GM18505 (cell line): ENCODE data around the gene PSG4.
"Not testable (repeated sequence)": the region's sequence is repeated elsewhere in the genome, so short reads cannot be mapped to it uniquely, and the experiment has no call there.

Source experiments
- ATAC-seq: cut with Tn5 transposase; IDR thresholded peaks from one replicate; pipeline ENCODE4 v1.9.1; 2021; ENCODE audit not compliant: unreplicated experiment
- POLR2A ChIP-seq: IDR thresholded peaks from 4 replicates; pipeline ENCODE4 v1.6.1; 2011; ENCODE audit warnings: borderline replicate concordance; ENCODE audit not compliant: insufficient read depth, insufficient read length; ENCODE audit errors: extremely low read depth

The PSG4 gene

GRCh38 chr19:43207991-43208390 is 2.6 kb upstream of the PSG4 start:
- no peak for TF ChIP-seq POLR2A
- no peak for ATAC-seq

DNA sequence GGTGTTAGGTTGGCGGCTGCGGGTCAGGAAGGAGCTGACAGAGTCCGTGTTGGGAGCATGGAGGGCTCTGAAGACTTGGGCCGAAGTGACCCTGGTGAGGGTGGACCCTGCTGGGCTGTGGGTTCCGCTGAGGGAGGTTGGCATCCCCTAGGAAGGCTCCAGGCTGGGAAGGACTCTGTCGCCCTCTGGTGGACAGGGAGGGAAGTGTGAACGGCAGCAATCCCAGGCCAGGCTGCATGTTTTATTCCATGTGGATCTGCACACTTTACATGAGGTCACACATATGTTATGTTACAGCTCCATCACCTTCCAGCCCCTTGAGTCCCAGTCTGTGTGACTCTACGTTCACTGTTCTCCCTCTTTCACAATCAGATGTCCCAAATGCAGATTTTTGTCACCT is 1.7 kb upstream of the PSG4 start:
- not testable (repeated sequence) for ATAC-seq

DNA sequence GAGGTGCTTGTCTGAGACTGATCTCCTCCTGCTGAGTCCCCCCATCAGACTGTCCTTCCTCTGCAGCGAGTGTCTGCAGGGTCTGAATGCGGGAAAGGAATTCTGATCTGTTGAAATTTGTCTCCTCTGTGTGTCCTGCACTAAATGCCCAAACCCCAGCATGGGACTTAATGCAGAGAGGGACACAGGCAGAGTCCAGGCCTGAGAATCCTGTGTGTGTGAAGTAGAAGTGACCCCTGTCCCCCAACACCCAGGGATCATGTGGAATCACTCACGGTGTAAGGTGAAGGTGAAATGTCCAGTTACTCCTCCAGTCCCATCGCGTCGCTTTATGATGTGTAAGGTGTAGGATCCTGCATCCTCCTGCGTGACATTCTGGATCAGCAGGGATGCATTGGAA is 1.8 kb downstream of the PSG4 start:
- ATAC-seq, result not testable (repeated sequence)

- ATAC-seq, result not testable (repeated sequence)
These were observed 3.5 kb downstream of the PSG4 start for GRCh38 chr19:43201891-43202290.

DNA sequence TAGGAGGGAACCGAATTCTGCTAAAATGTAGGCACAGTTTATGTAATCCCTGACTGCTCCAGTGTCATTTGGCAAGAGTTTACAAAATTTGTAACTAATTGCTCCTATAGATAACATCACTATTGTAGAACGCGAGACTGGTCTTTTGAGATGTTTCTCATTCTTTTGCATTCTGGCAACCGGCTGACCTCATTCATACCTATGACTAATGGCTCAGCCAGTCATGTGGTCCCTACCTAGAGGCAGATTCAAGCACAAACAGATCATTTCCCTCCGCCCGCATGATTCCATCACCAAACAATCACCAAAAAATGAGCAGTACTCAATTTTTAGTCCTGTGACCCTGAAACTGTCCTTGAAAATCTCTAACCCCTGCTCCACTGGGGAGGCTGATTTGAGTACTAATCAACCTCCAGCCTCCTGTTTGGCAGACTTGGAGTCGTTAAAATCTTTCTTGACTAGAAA is 4.1 kb downstream of the PSG4 start:
- ATAC-seq, result not testable (repeated sequence)

DNA sequence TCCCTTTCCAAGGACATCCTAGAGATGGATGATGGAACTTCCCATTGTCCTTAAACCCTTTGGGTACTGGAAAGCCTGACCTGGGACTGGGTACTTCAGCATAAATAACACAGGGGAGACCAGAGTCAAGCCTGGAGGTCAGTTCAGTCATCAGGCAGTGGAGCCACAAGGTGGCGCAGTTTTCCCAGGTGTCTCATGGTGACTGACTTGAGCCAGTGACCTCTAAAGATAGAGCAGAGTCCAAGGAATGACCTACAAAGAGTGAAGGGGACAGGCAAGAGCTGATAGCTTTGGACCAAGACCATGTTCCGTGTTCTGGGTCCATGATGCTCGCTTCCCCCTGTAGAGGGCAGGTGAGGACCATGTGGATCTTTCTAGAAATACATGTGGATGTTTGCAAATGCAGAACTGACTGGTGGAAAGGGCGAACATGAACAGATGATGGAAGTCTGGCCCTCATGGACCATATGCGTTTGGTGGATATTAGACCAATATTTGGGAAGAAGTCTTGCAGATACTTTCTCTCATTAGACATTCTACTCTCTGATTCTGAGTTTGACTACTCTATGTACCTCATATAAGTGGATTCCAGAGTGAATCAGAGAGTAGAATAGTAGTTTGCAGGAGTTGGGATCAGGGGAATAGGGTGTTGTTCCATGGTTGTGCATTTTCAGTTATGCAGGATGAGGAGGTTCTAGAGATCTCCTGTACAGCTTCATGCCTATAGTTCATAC is 6.6 kb downstream of the PSG4 start:
- ATAC-seq, result not testable (repeated sequence)

DNA sequence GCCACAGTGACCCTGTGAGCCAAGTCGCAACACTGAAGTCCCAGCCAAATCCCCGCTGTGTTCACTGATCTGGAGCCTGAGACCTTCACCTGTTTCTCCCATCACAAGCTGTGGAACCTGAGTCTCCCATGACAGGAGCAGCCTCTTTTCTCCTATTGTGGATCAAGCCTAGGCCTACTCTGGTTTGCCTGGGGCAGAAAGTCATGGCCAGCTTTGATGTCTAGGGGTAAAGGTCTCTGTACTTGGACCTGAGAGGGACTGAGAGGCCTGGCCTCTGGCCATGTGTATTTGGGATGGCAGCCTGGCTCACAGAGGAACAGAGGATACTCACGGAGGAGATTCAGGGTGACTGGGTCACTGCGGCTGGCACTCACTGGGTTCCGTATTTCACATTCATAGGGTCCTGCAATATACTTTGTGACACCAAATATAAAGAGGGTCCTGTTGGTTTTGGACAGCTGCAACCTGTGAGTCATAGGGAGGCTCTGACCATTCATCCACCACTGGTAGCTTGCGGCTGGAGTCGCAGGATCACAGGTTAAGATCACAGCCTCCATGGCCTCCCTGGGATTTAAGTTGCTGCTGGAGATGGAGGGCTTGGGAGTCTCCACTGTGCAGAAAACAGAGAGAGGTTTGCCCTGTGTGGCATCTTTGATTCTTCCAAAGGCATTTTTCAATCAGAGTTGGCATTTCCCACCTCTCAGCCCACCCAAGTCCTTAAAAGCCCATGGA is 7.6 kb downstream of the PSG4 start:
- not testable (repeated sequence) for ATAC-seq

GRCh38 chr19:43194397-43194796 is 11.0 kb downstream of the PSG4 start:
- ATAC-seq, result not testable (repeated sequence)

DNA sequence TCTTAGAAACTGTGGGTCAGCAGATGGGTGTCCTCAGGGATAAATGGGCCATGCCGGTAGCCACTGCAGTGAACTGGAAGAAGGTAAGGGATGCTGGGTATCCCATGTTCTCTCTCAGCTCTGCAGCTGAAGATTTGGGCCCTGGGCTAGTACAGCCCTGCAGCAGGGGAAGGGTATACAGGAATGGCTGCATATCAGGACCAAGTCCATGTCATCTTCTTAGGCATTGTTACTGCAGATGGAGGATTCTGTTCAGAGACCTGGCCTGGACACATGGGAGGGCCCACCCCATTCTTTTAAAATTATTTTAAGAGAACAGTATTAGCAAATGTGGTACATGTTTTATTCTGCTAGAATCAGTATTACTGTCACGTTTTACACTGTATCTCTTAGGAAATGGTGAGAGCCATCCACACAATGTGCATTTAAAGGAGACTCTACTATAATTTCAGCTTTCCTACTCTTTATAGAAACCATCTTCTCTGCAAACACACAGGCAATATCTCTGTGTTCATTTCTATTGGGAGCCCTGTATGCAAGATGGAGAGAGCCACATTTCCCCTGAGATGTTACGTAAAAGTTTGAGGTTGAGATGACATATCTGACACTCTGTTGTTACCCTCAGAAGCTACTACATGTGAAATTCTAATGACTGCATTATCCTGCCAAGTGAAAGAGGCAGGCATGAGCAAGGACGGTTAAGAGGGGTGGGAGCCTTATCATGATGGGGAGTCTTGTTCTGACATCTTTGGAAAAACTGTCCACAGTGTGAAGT is 12.9 kb downstream of the PSG4 start:
- ATAC-seq, result not testable (repeated sequence)

GRCh38 chr19:43188092-43188491 is 17.3 kb downstream of the PSG4 start:
- not testable (repeated sequence) for ATAC-seq

GRCh38 chr19:43186311-43186935 is 19.0 kb downstream of the PSG4 start, which contains the start of gene PSG5:
PSG5 (minus strand) TSS chr19:43186536; CDS start chr19:43186405, 131 bp downstream.
- not testable (repeated sequence) for ATAC-seq

DNA sequence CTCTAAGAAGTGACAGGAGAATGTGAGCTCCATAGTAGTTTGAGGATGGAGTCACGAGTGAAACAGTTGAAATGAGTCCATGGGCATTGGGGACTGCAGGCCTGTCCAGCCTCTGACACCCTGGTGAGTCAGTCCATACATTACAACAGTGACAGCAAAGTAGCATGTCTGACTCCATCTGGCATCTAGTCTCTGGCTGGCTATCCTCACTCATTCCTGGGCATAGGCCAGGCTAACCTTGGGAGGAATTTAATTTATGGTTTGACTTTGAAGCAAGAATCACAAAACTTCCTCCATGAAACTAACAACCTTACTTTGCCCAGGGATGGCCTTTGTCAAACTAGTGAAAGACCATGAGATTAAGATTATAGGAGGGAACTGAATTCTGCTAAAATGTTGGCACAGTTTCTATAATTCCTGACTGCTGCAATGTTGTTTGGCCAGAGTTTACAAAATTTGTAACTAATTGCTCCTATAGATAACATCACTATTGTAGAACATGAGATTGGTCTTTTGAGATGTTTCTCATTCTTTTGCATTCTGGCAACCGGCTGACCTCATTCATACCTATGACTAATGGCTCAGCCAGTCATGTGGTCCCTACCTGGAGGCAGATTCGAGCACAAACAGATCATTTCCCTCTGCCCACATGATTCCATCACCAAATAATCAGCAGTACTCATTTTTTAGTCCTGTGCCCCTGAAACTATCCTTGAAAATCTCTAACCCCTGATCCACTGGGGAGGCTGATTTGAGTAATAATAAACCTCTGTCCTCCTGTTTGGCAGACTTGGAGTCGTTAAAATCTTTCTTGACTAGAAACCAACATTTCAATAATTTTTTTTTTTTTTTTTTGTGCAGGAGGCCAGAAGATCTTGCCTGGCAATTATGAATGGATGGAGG is 23.3 kb downstream of the PSG4 start:
- ATAC-seq, result not testable (repeated sequence)

DNA sequence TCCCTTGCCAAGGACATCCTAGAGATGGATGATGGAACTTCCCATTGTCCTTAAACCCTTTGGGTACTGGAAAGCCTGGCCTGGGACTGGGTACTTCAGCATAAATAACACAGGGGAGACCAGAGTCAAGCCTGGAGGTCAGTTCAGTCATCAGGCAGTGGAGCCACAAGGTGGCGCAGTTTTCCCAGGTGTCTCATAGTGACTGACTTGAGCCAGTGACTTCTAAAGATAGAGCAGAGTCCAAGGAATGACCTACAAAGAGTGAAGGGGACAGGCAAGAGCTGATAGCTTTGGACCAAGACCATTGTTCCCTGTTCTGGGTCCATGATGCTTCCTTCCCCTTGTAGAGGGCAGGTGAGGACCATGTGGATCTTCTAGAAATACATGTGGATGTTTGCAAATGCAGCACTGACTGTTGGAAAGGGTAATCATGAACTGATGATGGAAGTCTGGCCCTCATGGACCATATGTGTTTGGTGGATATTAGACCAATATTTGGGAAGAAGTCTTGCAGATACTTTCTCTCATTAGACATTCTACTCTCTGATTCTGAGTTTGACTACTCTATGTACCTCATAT is 25.8 kb downstream of the PSG4 start:
- not testable (repeated sequence) for ATAC-seq

DNA sequence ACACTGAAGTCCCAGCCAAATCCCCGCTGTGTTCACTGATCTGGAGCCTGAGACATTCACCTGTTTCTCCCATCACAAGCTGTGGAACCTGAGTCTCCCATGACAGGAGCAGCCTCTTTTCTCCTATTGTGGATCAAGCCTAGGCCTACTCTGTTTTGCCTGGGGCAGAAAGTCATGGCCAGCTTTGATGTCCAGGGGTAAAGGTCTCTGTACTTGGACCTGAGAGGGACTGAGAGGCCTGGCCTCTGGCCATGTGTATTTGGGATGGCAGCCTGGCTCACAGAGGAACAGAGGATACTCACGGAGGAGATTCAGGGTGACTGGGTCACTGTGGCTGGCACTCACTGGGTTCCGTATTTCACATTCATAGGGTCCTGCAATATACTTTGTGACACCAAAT is 26.9 kb downstream of the PSG4 start:
- ATAC-seq, result not testable (repeated sequence)

DNA sequence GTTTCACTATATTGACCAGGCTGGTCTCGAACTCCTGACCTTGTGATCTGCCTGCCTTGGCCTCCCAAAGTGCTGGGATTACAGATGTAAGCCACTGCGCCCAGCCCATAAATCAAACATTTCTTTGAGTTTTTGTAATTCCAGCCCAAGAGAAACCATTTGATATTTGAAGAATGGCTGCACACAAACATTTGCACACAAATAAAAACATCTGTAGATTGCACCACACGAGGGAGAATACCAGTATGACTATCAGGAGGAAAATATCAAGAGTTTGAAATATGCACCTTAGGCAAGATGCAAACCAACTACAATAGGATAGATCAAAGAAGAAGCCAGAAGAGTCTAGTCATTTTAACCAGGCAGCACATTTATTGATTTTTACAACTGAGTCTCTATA is 39.5 kb downstream of the PSG4 start:
- ATAC-seq, result not testable (repeated sequence)

DNA sequence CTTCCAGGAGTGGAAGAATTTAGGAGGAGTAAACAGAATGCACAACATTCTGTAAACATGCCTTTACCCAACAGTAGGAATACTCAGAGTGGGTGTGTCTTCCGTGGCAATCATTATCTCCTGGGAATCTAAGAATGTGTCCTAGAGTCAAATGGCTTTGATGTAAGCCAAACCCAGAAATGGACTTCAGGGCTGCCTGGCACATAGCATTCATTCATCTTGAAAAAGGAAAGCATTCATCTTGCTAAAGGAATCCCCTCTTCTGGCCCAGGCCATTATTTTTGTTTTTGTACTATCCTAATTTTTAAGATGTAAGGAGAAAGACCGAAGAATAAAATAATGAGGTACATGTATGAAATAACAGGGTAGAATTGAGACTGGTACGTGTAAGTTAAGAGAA is 42.3 kb downstream of the PSG4 start:
- not testable (repeated sequence) for ATAC-seq

DNA sequence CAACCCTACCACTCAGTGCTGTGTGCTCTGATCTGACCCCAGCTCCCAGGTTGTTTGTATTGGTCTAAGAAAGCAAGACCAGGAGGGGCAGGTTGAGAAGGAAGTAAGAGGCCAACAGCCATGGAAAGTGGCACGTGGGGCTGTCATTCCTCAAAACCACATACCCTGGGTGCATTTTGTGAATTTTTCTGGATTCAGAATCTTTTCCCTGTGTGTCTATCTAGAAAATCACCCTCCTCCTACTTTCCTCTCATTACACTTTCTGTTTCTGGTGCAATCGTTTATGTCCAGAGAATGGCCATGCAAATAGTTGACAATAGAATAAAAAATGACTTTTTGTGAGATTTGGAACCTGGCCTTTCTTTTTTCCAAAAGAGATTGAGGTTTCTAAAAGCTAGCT is 43.2 kb downstream of the PSG4 start:
- not testable (repeated sequence) for ATAC-seq
